ENCODE data around the gene ZNF829.

DNA sequence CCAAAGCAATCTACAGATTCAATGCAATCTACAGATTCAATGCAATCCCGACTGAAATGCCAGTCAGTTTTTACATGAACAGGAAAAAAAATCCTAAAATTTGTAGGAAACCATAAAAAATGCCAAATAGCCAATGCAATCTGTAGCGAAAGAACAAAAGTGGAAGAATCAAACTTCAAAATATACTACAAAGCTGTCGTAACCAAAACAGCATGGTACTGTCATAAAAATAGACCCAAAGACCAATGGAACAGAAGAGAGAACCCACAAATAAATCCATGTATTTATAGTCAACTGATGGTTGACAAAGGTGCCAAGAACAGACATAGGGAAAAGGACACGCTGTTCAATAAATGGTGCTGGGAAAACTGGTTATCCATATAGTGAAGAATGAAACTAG is 17.7 kb downstream of the ZNF829 start:
- TF ChIP-seq NFIC (IDR thresholded peaks at IDR 0.05; ENCODE audit: low read depth, low read length) (no peak), POLR2A (IDR thresholded peaks at IDR 0.05; ENCODE audit: low read depth, low read length) (no peak)
- TF ChIP-seq, protein P1, sequence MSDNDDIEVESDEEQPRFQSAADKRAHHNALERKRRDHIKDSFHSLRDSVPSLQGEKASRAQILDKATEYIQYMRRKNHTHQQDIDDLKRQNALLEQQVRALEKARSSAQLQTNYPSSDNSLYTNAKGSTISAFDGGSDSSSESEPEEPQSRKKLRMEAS (IDR thresholded peaks at IDR 0.05; ENCODE audit: low read depth, low read length) = no peak

Measured in GM12878 (cell line).